ENCODE measurements around the gene ARHGAP24. TPM values are rescaled to one million over a fixed set of nuclear protein-coding genes. Genes with fewer than 3 reads are reported as not detected.

The ARHGAP24 gene
- 61.1 TPM for total RNA-seq

- Histone ChIP-seq H3K9me3 (ENCODE audit: control insufficient read depth in 3 of 3, low read length in 3 of 3) (no peaks in the 10 kb centered on the region), H3K27ac (ENCODE audit: low read depth, low read length) (peak within 1 kb of the TSS; percentile 64), H3K9ac (ENCODE audit: low read depth in 1 of 3, low read length in 3 of 3) (peak within 1 kb of the TSS; percentile 54 to 75 (median 55)), H3K36me3 (ENCODE audit: control insufficient read depth in 3 of 3, insufficient read depth in 3 of 3, low read length in 3 of 3) (no peaks in the 10 kb centered on the region), H3K4me3 (ENCODE audit: low read length in 3 of 3) (peak within 1 kb of the TSS; percentile 68 to 72 (median 70)), H3K4me1 (ENCODE audit: control insufficient read depth in 3 of 3, insufficient read depth in 3 of 3, low read length in 3 of 3) (peaks cover 3 to 6% (median 4%) of the 10 kb centered on the region in 3 donors), H3K27me3 (ENCODE audit: control insufficient read depth in 3 of 3, insufficient read depth in 3 of 3, low read length in 3 of 3) (no peaks in the 10 kb centered on the region)
Observed at GRCh38 chr4:85474818-85475630, at the start of gene ARHGAP24. ARHGAP24 (plus strand) TSS chr4:85475150.

GRCh38 chr4:85426366-85426765 lies 48.6 kb upstream of the ARHGAP24 start:
- no peaks in the 10 kb centered on the region for H3K27me3 ChIP-seq (ENCODE audit: control insufficient read depth in 3 of 3, insufficient read depth in 3 of 3, low read length in 3 of 3)
- no peaks in the 10 kb centered on the region for H3K9me3 ChIP-seq (ENCODE audit: control insufficient read depth in 3 of 3, low read length in 3 of 3)
- H3K36me3 ChIP-seq (ENCODE audit: control insufficient read depth in 3 of 3, insufficient read depth in 3 of 3, low read length in 3 of 3) = no peaks in the 10 kb centered on the region
- no peak overlapping the region for H3K9ac ChIP-seq (ENCODE audit: low read depth in 1 of 3, low read length in 3 of 3)
- peaks cover 0 to 5% (median 0%) of the 10 kb centered on the region in 3 donors for H3K4me1 ChIP-seq (ENCODE audit: control insufficient read depth in 3 of 3, insufficient read depth in 3 of 3, low read length in 3 of 3)
- no peak overlapping the region for H3K4me3 ChIP-seq (ENCODE audit: low read length in 3 of 3)
- no peak overlapping the region for H3K27ac ChIP-seq (ENCODE audit: low read depth, low read length)

DNA sequence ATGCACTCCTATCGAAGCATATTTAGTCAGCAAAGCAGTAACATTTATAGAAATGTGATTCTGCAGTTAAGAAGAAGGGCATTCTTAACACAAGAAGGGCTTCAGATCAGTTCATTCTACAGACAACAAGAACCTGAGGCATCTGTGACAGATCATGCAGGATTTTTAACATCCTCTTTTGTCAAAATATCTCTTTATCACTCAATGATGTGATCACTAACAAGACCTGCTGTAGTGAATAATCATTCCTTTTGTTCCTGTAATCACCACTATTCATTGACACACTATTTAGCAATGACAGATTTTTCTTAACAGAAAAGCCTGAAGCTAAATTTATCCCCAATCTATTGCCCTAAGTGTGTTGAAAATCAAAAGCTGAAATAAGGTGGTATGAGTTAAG lies 47.8 kb upstream of the ARHGAP24 start:
- H3K4me3 ChIP-seq (ENCODE audit: low read length in 3 of 3) = no peak overlapping the region
- no peaks in the 10 kb centered on the region for H3K36me3 ChIP-seq (ENCODE audit: control insufficient read depth in 3 of 3, insufficient read depth in 3 of 3, low read length in 3 of 3)
- no peaks in the 10 kb centered on the region for H3K9me3 ChIP-seq (ENCODE audit: control insufficient read depth in 3 of 3, low read length in 3 of 3)
- H3K27me3 ChIP-seq (ENCODE audit: control insufficient read depth in 3 of 3, insufficient read depth in 3 of 3, low read length in 3 of 3) = no peaks in the 10 kb centered on the region
- H3K27ac ChIP-seq (ENCODE audit: low read depth, low read length) = no peak overlapping the region
- peaks cover 0 to 5% (median 2%) of the 10 kb centered on the region in 3 donors for H3K4me1 ChIP-seq (ENCODE audit: control insufficient read depth in 3 of 3, insufficient read depth in 3 of 3, low read length in 3 of 3)
- no peak overlapping the region for H3K9ac ChIP-seq (ENCODE audit: low read depth in 1 of 3, low read length in 3 of 3)

- H3K36me3 ChIP-seq (ENCODE audit: control insufficient read depth in 3 of 3, insufficient read depth in 3 of 3, low read length in 3 of 3) = no peaks in the 10 kb centered on the region
- no peak overlapping the region for H3K27ac ChIP-seq (ENCODE audit: low read depth, low read length)
- no peaks in the 10 kb centered on the region for H3K27me3 ChIP-seq (ENCODE audit: control insufficient read depth in 3 of 3, insufficient read depth in 3 of 3, low read length in 3 of 3)
- no peak overlapping the region for H3K9ac ChIP-seq (ENCODE audit: low read depth in 1 of 3, low read length in 3 of 3)
- no peaks in the 10 kb centered on the region for H3K9me3 ChIP-seq (ENCODE audit: control insufficient read depth in 3 of 3, low read length in 3 of 3)
- no peak overlapping the region for H3K4me3 ChIP-seq (ENCODE audit: low read length in 3 of 3)
- peaks cover 0 to 3% (median 2%) of the 10 kb centered on the region in 3 donors for H3K4me1 ChIP-seq (ENCODE audit: control insufficient read depth in 3 of 3, insufficient read depth in 3 of 3, low read length in 3 of 3)
Observed at GRCh38 chr4:85430226-85430625, 44.7 kb upstream of the ARHGAP24 start.

DNA sequence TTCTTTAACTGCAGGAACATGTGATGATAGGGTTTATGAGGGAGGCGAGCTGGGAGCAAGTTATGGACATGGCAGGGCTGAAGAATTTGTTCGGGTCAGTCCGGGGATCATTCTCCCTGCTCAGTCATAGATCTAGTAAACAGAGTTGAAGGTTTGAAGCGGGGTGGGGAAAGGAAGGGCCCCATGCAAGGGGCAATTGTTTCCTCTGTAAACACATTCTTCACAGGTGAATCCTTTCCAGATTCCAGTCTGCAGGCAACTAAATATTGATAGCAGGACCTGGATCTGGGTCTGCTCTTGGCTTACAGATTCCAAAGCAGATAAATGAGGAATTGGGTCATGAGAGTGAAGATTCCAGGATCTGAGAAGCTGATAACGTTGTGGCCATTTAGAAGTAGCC lies 44.3 kb upstream of the ARHGAP24 start:
- Histone ChIP-seq H3K9me3 (ENCODE audit: control insufficient read depth in 3 of 3, low read length in 3 of 3) (no peaks in the 10 kb centered on the region), H3K36me3 (ENCODE audit: control insufficient read depth in 3 of 3, insufficient read depth in 3 of 3, low read length in 3 of 3) (no peaks in the 10 kb centered on the region), H3K27ac (ENCODE audit: low read depth, low read length) (no peak overlapping the region), H3K9ac (ENCODE audit: low read depth in 1 of 3, low read length in 3 of 3) (no peak overlapping the region), H3K4me1 (ENCODE audit: control insufficient read depth in 3 of 3, insufficient read depth in 3 of 3, low read length in 3 of 3) (peaks cover 0 to 3% (median 2%) of the 10 kb centered on the region in 3 donors), H3K4me3 (ENCODE audit: low read length in 3 of 3) (no peak overlapping the region), H3K27me3 (ENCODE audit: control insufficient read depth in 3 of 3, insufficient read depth in 3 of 3, low read length in 3 of 3) (no peaks in the 10 kb centered on the region)

DNA sequence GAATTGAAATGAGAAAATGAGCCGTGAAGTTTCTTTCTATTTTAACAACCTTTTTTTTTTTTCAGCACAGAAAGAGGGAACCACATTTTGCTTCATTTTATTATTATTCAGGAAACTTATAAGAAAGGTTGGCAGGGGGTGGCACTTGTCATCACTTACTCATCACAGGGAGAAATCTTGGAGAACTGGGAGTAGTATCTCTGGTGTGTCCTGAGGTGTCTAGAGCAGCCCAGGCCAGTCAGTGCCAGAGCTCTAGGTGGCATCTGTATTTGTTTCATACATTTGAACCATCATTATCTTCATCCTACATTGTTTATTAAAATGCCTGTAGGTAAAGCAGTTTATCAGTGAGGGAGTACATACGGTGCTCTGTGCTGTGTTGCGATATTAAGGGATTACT lies 43.8 kb upstream of the ARHGAP24 start:
- Histone ChIP-seq H3K4me3 (ENCODE audit: low read length in 3 of 3) (no peak overlapping the region), H3K4me1 (ENCODE audit: control insufficient read depth in 3 of 3, insufficient read depth in 3 of 3, low read length in 3 of 3) (peaks cover 0 to 3% (median 0%) of the 10 kb centered on the region in 3 donors), H3K27me3 (ENCODE audit: control insufficient read depth in 3 of 3, insufficient read depth in 3 of 3, low read length in 3 of 3) (no peaks in the 10 kb centered on the region), H3K9ac (ENCODE audit: low read depth in 1 of 3, low read length in 3 of 3) (no peak overlapping the region), H3K27ac (ENCODE audit: low read depth, low read length) (no peak overlapping the region), H3K9me3 (ENCODE audit: control insufficient read depth in 3 of 3, low read length in 3 of 3) (no peaks in the 10 kb centered on the region), H3K36me3 (ENCODE audit: control insufficient read depth in 3 of 3, insufficient read depth in 3 of 3, low read length in 3 of 3) (no peaks in the 10 kb centered on the region)

- Histone ChIP-seq H3K27me3 (ENCODE audit: control insufficient read depth in 3 of 3, insufficient read depth in 3 of 3, low read length in 3 of 3) (no peaks in the 10 kb centered on the region), H3K36me3 (ENCODE audit: control insufficient read depth in 3 of 3, insufficient read depth in 3 of 3, low read length in 3 of 3) (no peaks in the 10 kb centered on the region), H3K4me3 (ENCODE audit: low read length in 3 of 3) (no peak overlapping the region), H3K4me1 (ENCODE audit: control insufficient read depth in 3 of 3, insufficient read depth in 3 of 3, low read length in 3 of 3) (peaks cover 0 to 3% (median 0%) of the 10 kb centered on the region in 3 donors), H3K27ac (ENCODE audit: low read depth, low read length) (no peak overlapping the region), H3K9me3 (ENCODE audit: control insufficient read depth in 3 of 3, low read length in 3 of 3) (no peaks in the 10 kb centered on the region), H3K9ac (ENCODE audit: low read depth in 1 of 3, low read length in 3 of 3) (no peak overlapping the region)
Observed at GRCh38 chr4:85431881-85432485, 43.0 kb upstream of the ARHGAP24 start.

DNA sequence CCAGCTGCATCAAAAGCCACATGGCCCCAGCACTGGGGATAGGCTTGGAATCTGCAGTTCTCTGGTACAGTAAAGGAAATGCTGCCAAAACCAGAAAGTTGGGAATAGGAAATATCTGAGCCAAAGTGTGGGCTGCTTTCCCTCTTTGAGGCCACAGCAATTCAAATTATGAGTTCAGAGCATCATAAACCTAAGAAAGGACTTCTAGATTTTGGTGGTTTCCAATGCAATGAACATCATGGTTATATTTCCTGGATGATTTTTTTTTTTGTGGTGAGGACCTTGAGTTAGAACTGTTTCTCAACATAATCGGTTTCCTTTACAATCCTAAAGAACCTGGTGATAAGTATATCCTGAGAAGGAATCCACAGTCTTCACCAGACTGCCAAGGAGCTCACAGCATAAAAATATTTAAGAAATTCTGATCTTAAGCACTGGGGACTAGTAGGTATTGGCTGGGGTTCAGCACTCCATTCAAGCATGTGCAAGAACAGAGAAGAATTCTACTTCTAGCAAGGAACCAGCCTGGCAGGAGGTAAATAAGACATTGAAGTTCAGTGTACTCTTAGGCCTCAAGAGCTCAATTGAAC lies 29.8 kb upstream of the ARHGAP24 start:
- H3K27ac ChIP-seq (ENCODE audit: low read depth, low read length) = no peak overlapping the region
- H3K36me3 ChIP-seq (ENCODE audit: control insufficient read depth in 3 of 3, insufficient read depth in 3 of 3, low read length in 3 of 3) = no peaks in the 10 kb centered on the region
- no peaks in the 10 kb centered on the region for H3K27me3 ChIP-seq (ENCODE audit: control insufficient read depth in 3 of 3, insufficient read depth in 3 of 3, low read length in 3 of 3)
- H3K4me3 ChIP-seq (ENCODE audit: low read length in 3 of 3) = no peak overlapping the region
- no peaks in the 10 kb centered on the region for H3K4me1 ChIP-seq (ENCODE audit: control insufficient read depth in 3 of 3, insufficient read depth in 3 of 3, low read length in 3 of 3)
- no peak overlapping the region for H3K9ac ChIP-seq (ENCODE audit: low read depth in 1 of 3, low read length in 3 of 3)
- H3K9me3 ChIP-seq (ENCODE audit: control insufficient read depth in 3 of 3, low read length in 3 of 3) = no peaks in the 10 kb centered on the region

DNA sequence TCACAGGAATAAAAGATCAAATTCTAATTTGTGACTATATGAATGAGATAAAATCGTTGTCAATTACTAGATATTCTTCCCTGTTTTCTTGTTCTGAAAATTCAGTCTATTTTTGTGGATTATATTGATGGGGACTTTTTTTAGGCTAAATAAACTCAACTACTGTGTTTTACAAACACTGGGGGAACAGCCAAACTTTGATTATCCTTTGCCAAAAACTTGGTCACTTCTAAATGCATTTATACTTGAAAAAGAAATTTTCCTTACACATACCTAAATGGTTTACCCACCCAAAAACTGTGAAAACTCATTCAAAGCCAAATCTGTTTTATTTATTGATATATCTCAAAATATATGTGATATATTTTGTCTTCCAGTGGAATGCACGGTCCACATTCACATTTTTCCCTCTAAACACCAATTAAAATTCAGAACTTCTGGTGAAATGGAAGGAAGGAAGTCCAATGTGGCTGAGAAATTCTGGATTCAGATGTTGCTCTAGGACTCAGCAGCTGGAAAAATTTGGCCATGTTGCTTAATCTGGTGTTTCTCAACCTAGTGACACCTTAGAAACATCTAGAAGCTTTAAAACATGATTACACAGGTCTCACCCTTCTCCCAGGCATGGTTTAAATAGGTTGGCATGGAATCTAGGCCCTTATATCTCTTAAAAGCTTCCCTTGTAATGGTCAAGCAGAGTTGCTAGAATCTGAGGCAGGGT lies 28.6 kb upstream of the ARHGAP24 start:
- Histone ChIP-seq H3K36me3 (ENCODE audit: control insufficient read depth in 3 of 3, insufficient read depth in 3 of 3, low read length in 3 of 3) (no peaks in the 10 kb centered on the region), H3K4me1 (ENCODE audit: control insufficient read depth in 3 of 3, insufficient read depth in 3 of 3, low read length in 3 of 3) (no peaks in the 10 kb centered on the region), H3K9ac (ENCODE audit: low read depth in 1 of 3, low read length in 3 of 3) (no peak overlapping the region), H3K9me3 (ENCODE audit: control insufficient read depth in 3 of 3, low read length in 3 of 3) (no peaks in the 10 kb centered on the region), H3K27ac (ENCODE audit: low read depth, low read length) (no peak overlapping the region), H3K4me3 (ENCODE audit: low read length in 3 of 3) (no peak overlapping the region), H3K27me3 (ENCODE audit: control insufficient read depth in 3 of 3, insufficient read depth in 3 of 3, low read length in 3 of 3) (no peaks in the 10 kb centered on the region)
